H1 (cell line): Measurements from ENCODE around the gene DCX. TPM values are rescaled to one million over a fixed set of nuclear protein-coding genes. Genes with fewer than 3 reads are reported as not detected.

Experiments
- CTCF ChIA-PET: fragments of 300-600 bp; sonication (Branson Sonifier 250); formaldehyde crosslinking; loops from one replicate; lab custom pipeline; 2021; ENCODE audit not compliant: partially characterized antibody; lab: Charles Lee
- POLR2A ChIA-PET: fragments of 300-600 bp; sonication (Branson Sonifier 250); formaldehyde crosslinking; loops from one replicate; lab custom pipeline; 2021; ENCODE audit warnings: inconsistent platforms; ENCODE audit not compliant: partially characterized antibody; lab: Charles Lee
- DNase-seq, 2 experiments: peaks; one replicate each; pipeline versions ENCODE4 v3.0.0 to v3.0.0-alpha.2; 2010 to 2022; ENCODE audit warnings: low spot score in 2 of 2, low read depth in 1 of 2, mixed read lengths in 1 of 2
- FAIRE-seq: peaks from 2 replicates; lab custom pipeline; 2011; peaks lifted over from hg19 to GRCh38; lab: Jason Lieb, UNC
- H2AFZ ChIP-seq: 2 replicates; pipeline ENCODE4 v1.8.1; 2012; ENCODE audit warnings: low read length, inconsistent platforms
- H2AK5ac ChIP-seq: 2 replicates; pipeline ENCODE4 v1.6.1; 2013; ENCODE audit warnings: low read depth, low read length
- H2BK120ac ChIP-seq: replicated peaks from 2 replicates; pipeline ENCODE3; 2013; ENCODE audit warnings: low read depth, low read length, inconsistent platforms
- H2BK12ac ChIP-seq: 2 replicates; pipeline ENCODE4 v1.6.1; 2013; ENCODE audit warnings: low read depth, low read length
- H2BK15ac ChIP-seq: 2 replicates; pipeline ENCODE4 v1.6.1; 2013; ENCODE audit warnings: low read length
- H2BK20ac ChIP-seq: 2 replicates; pipeline ENCODE4 v1.6.1; 2013; ENCODE audit warnings: low read length
- H2BK5ac ChIP-seq: 2 replicates; pipeline ENCODE4 v1.6.1; 2013; ENCODE audit warnings: low read depth, low read length
- H3K14ac ChIP-seq: 2 replicates; pipeline ENCODE4 v1.6.1; 2013; ENCODE audit warnings: inconsistent platforms; ENCODE audit not compliant: insufficient read length
- H3K18ac ChIP-seq: 2 replicates; pipeline ENCODE4 v1.6.1; 2013; ENCODE audit warnings: low read length; ENCODE audit errors: extremely low read depth
- H3K23ac ChIP-seq: 2 replicates; pipeline ENCODE4 v1.6.1; 2013; ENCODE audit warnings: inconsistent platforms; ENCODE audit not compliant: insufficient read length
- H3K23me2 ChIP-seq: 2 replicates; pipeline ENCODE4 v1.6.1; 2013; ENCODE audit warnings: low read depth, low read length
- H3K27ac ChIP-seq: 2 replicates; pipeline ENCODE4 v1.6.1; 2011; ENCODE audit warnings: low read depth, low read length, inconsistent platforms
- H3K27me3 ChIP-seq, 4 experiments: replicated peaks in 1 of 4; 1 replicate in 1 of 4; 2 replicates in 3 of 4; pipeline versions ENCODE4 v1.6.1 to v1.8.1; 2011 to 2013; ENCODE audit warnings: low read length in 3 of 4, mild to moderate bottlenecking in 3 of 4, inconsistent platforms in 2 of 4, mixed read lengths in 2 of 4, moderate library complexity in 1 of 4; ENCODE audit not compliant: control insufficient read depth in 3 of 4, insufficient read depth in 3 of 4; ENCODE audit errors: extremely low read depth in 1 of 4
- H3K36me3 ChIP-seq, 4 experiments: 2 replicates each; pipeline versions ENCODE4 v1.6.1 to v1.8.1; 2011 to 2013; ENCODE audit warnings: mild to moderate bottlenecking in 4 of 4, low read length in 3 of 4, moderate library complexity in 2 of 4, control low read depth in 1 of 4, inconsistent platforms in 1 of 4; ENCODE audit not compliant: insufficient read depth in 4 of 4, control insufficient read depth in 2 of 4
- H3K4ac ChIP-seq: replicated peaks from 2 replicates; pipeline ENCODE3; 2013; ENCODE audit warnings: low read length, low read depth, mixed read lengths, inconsistent platforms; ENCODE audit not compliant: insufficient read length
- H3K4me1 ChIP-seq, 4 experiments: replicated peaks in 1 of 4; 1 replicate in 1 of 4; 2 replicates in 3 of 4; pipeline versions ENCODE4 v1.6.1 to v1.8.1; 2011 to 2013; ENCODE audit warnings: low read length in 3 of 4, inconsistent platforms in 2 of 4, mixed read lengths in 1 of 4; ENCODE audit not compliant: insufficient read depth in 4 of 4, control insufficient read depth in 3 of 4
- H3K4me2 ChIP-seq, 2 experiments: 2 replicates each; pipeline versions ENCODE4 v1.6.1 to v1.8.1; 2011 to 2013; ENCODE audit warnings: low read depth in 2 of 2, low read length in 2 of 2, control low read depth in 1 of 2, inconsistent platforms in 1 of 2, mild to moderate bottlenecking in 1 of 2; ENCODE audit not compliant: insufficient read depth in 1 of 2
- H3K4me3 ChIP-seq, 4 experiments: fragments of 200-600, 300-600 bp in 1 of 4; sonication (generic), shearing (Covaris generic), sonication (Bioruptor Twin) in 1 of 4; 2 replicates each; pipeline versions ENCODE4 v1.5.1 to v1.8.1; 2011 to 2016; ENCODE audit warnings: low read length in 4 of 4, low read depth in 3 of 4, control low read depth in 2 of 4, inconsistent platforms in 2 of 4, mild to moderate bottlenecking in 2 of 4, mixed read lengths in 1 of 4, moderate library complexity in 1 of 4; ENCODE audit not compliant: insufficient read depth in 2 of 4; ENCODE audit errors: extremely low read depth in 1 of 4
- H3K56ac ChIP-seq: replicated peaks from 2 replicates; pipeline ENCODE3; 2013; ENCODE audit warnings: low read depth, mild to moderate bottlenecking, mixed read lengths, low read length, inconsistent platforms; ENCODE audit not compliant: insufficient read length
- H3K79me1 ChIP-seq: 2 replicates; pipeline ENCODE4 v1.6.1; 2013; ENCODE audit warnings: low read depth, low read length, control low read depth
- H3K79me2 ChIP-seq, 2 experiments: 2 replicates each; pipeline versions ENCODE4 v1.6.1 to v1.8.1; 2012 to 2013; ENCODE audit warnings: low read length in 2 of 2, mild to moderate bottlenecking in 2 of 2, inconsistent platforms in 1 of 2; ENCODE audit not compliant: insufficient read depth in 2 of 2, control insufficient read depth in 1 of 2
- H3K9ac ChIP-seq, 4 experiments: replicated peaks in 1 of 4; 1 replicate in 1 of 4; 2 replicates in 3 of 4; pipeline versions ENCODE4 v1.6.1 to v1.8.1; 2011 to 2013; ENCODE audit warnings: low read depth in 3 of 4, low read length in 3 of 4, control low read depth in 2 of 4, mild to moderate bottlenecking in 2 of 4, moderate library complexity in 2 of 4, inconsistent platforms in 1 of 4; ENCODE audit errors: extremely low read depth in 1 of 4
- H3K9me3 ChIP-seq, 2 experiments: 2 replicates each; pipeline versions ENCODE4 v1.6.1 to v1.8.1; 2012 to 2013; ENCODE audit warnings: mild to moderate bottlenecking in 2 of 2, moderate library complexity in 2 of 2, control low read depth in 1 of 2, inconsistent platforms in 1 of 2, low read depth in 1 of 2, low read length in 1 of 2, mixed read lengths in 1 of 2; ENCODE audit not compliant: insufficient read depth in 2 of 2
- H4K20me1 ChIP-seq, 2 experiments: replicated peaks in 1 of 2; 2 replicates each; pipeline versions ENCODE3 to v1.8.1; 2011 to 2013; ENCODE audit warnings: inconsistent platforms in 2 of 2, low read length in 2 of 2, mild to moderate bottlenecking in 1 of 2; ENCODE audit not compliant: insufficient read depth in 2 of 2, control insufficient read depth in 1 of 2
- H4K5ac ChIP-seq: 2 replicates; pipeline ENCODE4 v1.6.1; 2013; ENCODE audit warnings: low read length, low read depth, mixed read lengths, inconsistent platforms; ENCODE audit not compliant: insufficient read length
- H4K8ac ChIP-seq: 2 replicates; pipeline ENCODE4 v1.8.0; 2013; ENCODE audit warnings: mild to moderate bottlenecking, moderate library complexity, low read length, inconsistent platforms; ENCODE audit not compliant: insufficient read depth; ENCODE audit errors: extremely low read depth
- H4K91ac ChIP-seq: replicated peaks from 2 replicates; pipeline ENCODE3; 2013; ENCODE audit warnings: low read length, mixed read lengths, inconsistent platforms; ENCODE audit not compliant: insufficient read length
- BCL11A ChIP-seq, 2 experiments: IDR thresholded peaks; one replicate each; pipeline ENCODE4 v1.6.1; 2011; ENCODE audit warnings: low read depth in 2 of 2, low read length in 2 of 2, mild to moderate bottlenecking in 2 of 2
- CBX5 ChIP-seq: fragments of 300-800, 300-1000 bp; sonication (generic); IDR thresholded peaks from 2 replicates; pipeline ENCODE4 v1.7.1; 2016; ENCODE audit warnings: antibody characterized with exemption, low read length, low read depth
- GABPA ChIP-seq: IDR thresholded peaks from 2 replicates; pipeline ENCODE4 v1.6.1; 2011; ENCODE audit warnings: mild to moderate bottlenecking, low read length, moderate library complexity, borderline replicate concordance; ENCODE audit not compliant: insufficient read depth
- GTF2F1 ChIP-seq: IDR thresholded peaks from 2 replicates; pipeline ENCODE4 v1.6.1; 2012; ENCODE audit warnings: low read depth, low read length, improper control_type of control experiment, borderline replicate concordance
- HDAC2 ChIP-seq, 2 experiments: fragments of 300-600 bp in 1 of 2; sonication (generic) in 1 of 2; IDR thresholded peaks; 2 replicates each; pipeline ENCODE4 v1.6.1; 2011 to 2012; ENCODE audit warnings: low read depth in 2 of 2, low read length in 2 of 2, mild to moderate bottlenecking in 2 of 2, moderate library complexity in 2 of 2, borderline replicate concordance in 1 of 2, inconsistent platforms in 1 of 2
- RAD21 ChIP-seq, 2 experiments: IDR thresholded peaks in 1 of 2; conservative IDR thresholded peaks in 1 of 2; 2 replicates each; pipeline ENCODE4 v1.6.1; 2011; ENCODE audit warnings: low read depth in 2 of 2, low read length in 2 of 2, improper control_type of control experiment in 1 of 2, inconsistent platforms in 1 of 2, mild to moderate bottlenecking in 1 of 2, moderate library complexity in 1 of 2
- RFX5 ChIP-seq: IDR thresholded peaks from 2 replicates; pipeline ENCODE4 v1.6.1; 2011; ENCODE audit warnings: low read depth, low read length, improper control_type of control experiment, borderline replicate concordance
- SIRT6 ChIP-seq: IDR thresholded peaks from one replicate; pipeline ENCODE4 v1.7.1; 2012; ENCODE audit warnings: low read length, inconsistent platforms
- SP2 ChIP-seq: IDR thresholded peaks from 2 replicates; pipeline ENCODE4 v1.6.1; 2012; ENCODE audit warnings: mild to moderate bottlenecking, low read length, inconsistent platforms
- SUZ12 ChIP-seq: fragments of 200-600 bp; sonication (generic); IDR thresholded peaks from 2 replicates; pipeline ENCODE4 v1.6.1; 2012; ENCODE audit warnings: mild to moderate bottlenecking, inconsistent platforms, low read length, moderate library complexity, mixed read lengths
- TAF7 ChIP-seq: optimal IDR thresholded peaks from 2 replicates; pipeline ENCODE3; 2011; ENCODE audit warnings: low read depth, mild to moderate bottlenecking, inconsistent platforms, low read length, moderate library complexity, borderline replicate concordance
- TBP ChIP-seq: IDR thresholded peaks from 2 replicates; pipeline ENCODE4 v1.6.1; 2011; ENCODE audit warnings: low read depth, low read length, improper control_type of control experiment
- polyA plus RNA-seq, 7 experiments: library from polyadenylated mRNA; depleted of rRNA in 3 of 7; stranded (reverse) in 5 of 7; unstranded in 2 of 7; fragments of >200 nt in 5 of 7; fragments of 200-250 nt in 2 of 7; gene quantifications; 1 replicate in 5 of 7; 2 replicates in 1 of 7; 4 replicates in 1 of 7; pipeline versions ENCODE4 v1.2.1 to v1.2.3, GENCODE V29; 2011 to 2013; ENCODE audit warnings: missing spikeins in 2 of 7, mixed read lengths in 2 of 7
- total RNA-seq: library from RNA; stranded (reverse); fragmentation: NEBNext Ultra II Directional; extraction: Animal tissue kit (Norgen Biotek cat#: 25700); gene quantifications from 2 replicates; pipeline ENCODE4 v1.2.1, GENCODE V29; 2021

The DCX gene
- total and polyA plus RNA-seq, 2 of the 8 experiments (the other 6 are each of a cell fraction or from before 2014, with no cell fraction given): 1.3 to 3.3 TPM

GRCh38 chrX:111339212-111339611, 72.8 kb downstream of the DCX start:
- Histone ChIP-seq H3K9ac (no peak overlapping the region), H2AK5ac (no peak overlapping the region), H3K4me1 (no peaks in the 10 kb centered on the region), H2BK12ac (no peak overlapping the region), H4K8ac (no peak overlapping the region), H2BK15ac (no peak overlapping the region), H3K36me3 (no peaks in the 10 kb centered on the region), H3K4ac (no peak overlapping the region), H3K14ac (no peak overlapping the region), H3K23me2 (no peaks in the 10 kb centered on the region), H3K9me3 (no peaks in the 10 kb centered on the region), H2BK5ac (no peak overlapping the region), H3K4me2 (no peak overlapping the region), H2AFZ (no peak overlapping the region), H4K91ac (no peak overlapping the region), H3K79me2 (no peaks in the 10 kb centered on the region), H3K27ac (no peak overlapping the region), H3K27me3 (no peaks in the 10 kb centered on the region), H2BK20ac (no peak overlapping the region), H3K4me3 (no peak overlapping the region), H3K18ac (no peak overlapping the region), H3K79me1 (no peaks in the 10 kb centered on the region), H3K56ac (no peak overlapping the region), H4K20me1 (no peaks in the 10 kb centered on the region), H4K5ac (no peak overlapping the region), H2BK120ac (no peak overlapping the region), H3K23ac (no peak overlapping the region)
- DNase-seq (no peak), FAIRE-seq (no peak)
- POLR2A ChIA-PET: no interaction called here
- CTCF ChIA-PET: no interaction called here
- TF ChIP-seq RFX5 (no peak), GABPA (no peak), HDAC2 (IDR thresholded peaks at IDR 0.05; ENCODE audit: borderline replicate concordance in 1 of 2, low read depth in 2 of 2, low read length in 2 of 2) (no peak), SP2 (no peak), TBP (no peak), BCL11A (IDR thresholded peaks at IDR 0.05; ENCODE audit: low read depth in 2 of 2, low read length in 2 of 2) (no peak), CBX5 (no peak), SIRT6 (no peak), TAF7 (no peak), SUZ12 (no peak), RAD21 (IDR thresholded peaks at IDR 0.05 in 1 of 2, conservative IDR thresholded peaks at IDR 0.05 in 1 of 2; ENCODE audit: low read depth in 2 of 2, low read length in 2 of 2) (no peak), GTF2F1 (no peak)
